Activated T-helper 1 cell treated with anti-CD3 and anti-CD28 coated beads, Interleukin-2, amount 50 U/mL, for 16 hours (primary cell): ENCODE data around the gene PYDC1.
"Not testable (repeated sequence)": the region's sequence is repeated elsewhere in the genome, so short reads cannot be mapped to it uniquely, and the experiment has no call there.

Experiments
- DNase-seq, 2 donors: peaks; one replicate each; pipeline ENCODE4 v3.0.0-alpha.2; 2020; ENCODE audit warnings: low read depth in 1 of 2, low spot score in 1 of 2

PYDC1 gene

GRCh38 chr16:31216422-31217135 lies at the start of gene PYDC1:
Gene PYDC1, minus strand, starts transcription at chr16:31217135. Its CDS starts 107 bp downstream, at chr16:31217028.
- no peak for DNase-seq

- DNase-seq = peak; percentile 8 to 57
Observed at GRCh38 chr16:31265329-31266245, 48.7 kb upstream of the PYDC1 start.

- no peak for DNase-seq
Observed at GRCh38 chr16:31262084-31262483, 45.1 kb upstream of the PYDC1 start.

- DNase-seq = no peak
Observed at GRCh38 chr16:31260136-31260931, 43.4 kb upstream of the PYDC1 start.

- no peak for DNase-seq
Observed at GRCh38 chr16:31258366-31258765, 41.4 kb upstream of the PYDC1 start.

GRCh38 chr16:31256466-31256865 lies 39.5 kb upstream of the PYDC1 start:
- no peak for DNase-seq

- DNase-seq = no peak
Observed at GRCh38 chr16:31253642-31254045, 36.7 kb upstream of the PYDC1 start.

GRCh38 chr16:31251435-31251834 lies 34.5 kb upstream of the PYDC1 start:
- no peak for DNase-seq

- no peak for DNase-seq
Observed at GRCh38 chr16:31250782-31251384, 33.9 kb upstream of the PYDC1 start.

- DNase-seq = no peak
Observed at GRCh38 chr16:31248344-31248743, 31.4 kb upstream of the PYDC1 start.

- no peak for DNase-seq
Observed at GRCh38 chr16:31246296-31246695, 29.4 kb upstream of the PYDC1 start.

GRCh38 chr16:31245598-31245997 lies 28.7 kb upstream of the PYDC1 start:
- not testable (repeated sequence) for DNase-seq

- DNase-seq = no peak
Observed at GRCh38 chr16:31243734-31244670, 27.1 kb upstream of the PYDC1 start.

- no peak for DNase-seq
Observed at GRCh38 chr16:31242206-31242605, 25.3 kb upstream of the PYDC1 start.

GRCh38 chr16:31238041-31238440 lies 21.1 kb upstream of the PYDC1 start:
- DNase-seq = no peak

- DNase-seq = no peak
Observed at GRCh38 chr16:31229501-31229900, 12.6 kb upstream of the PYDC1 start.

- DNase-seq = no peak
Observed at GRCh38 chr16:31228206-31228605, 11.3 kb upstream of the PYDC1 start.

- DNase-seq = no peak
Observed at GRCh38 chr16:31225193-31225592, 8.3 kb upstream of the PYDC1 start.

GRCh38 chr16:31224092-31224955 lies 7.4 kb upstream of the PYDC1 start:
- DNase-seq = no peak
